ENCODE results near the gene RPL36A.

DNA sequence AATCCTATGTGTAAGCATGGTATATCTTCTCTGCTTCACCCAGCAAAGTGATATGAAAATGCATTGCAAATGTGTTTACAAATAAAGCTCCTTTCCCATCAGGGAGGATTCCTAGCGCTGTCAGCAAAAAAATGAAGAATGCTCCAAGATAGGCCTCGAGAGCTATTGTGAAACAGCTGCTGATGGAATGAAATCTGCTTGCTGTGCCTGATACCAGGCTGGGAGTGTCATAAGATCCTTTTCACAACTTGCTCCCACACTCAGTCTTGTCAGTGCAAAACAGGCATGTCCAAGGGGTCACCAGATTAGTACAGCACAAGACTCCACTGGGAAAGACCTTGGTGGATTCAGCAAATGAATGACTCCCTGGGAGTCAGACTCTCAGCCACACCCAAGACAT, 51.3 kb downstream of the RPL36A start:
- TF ChIP-seq, protein P1, sequence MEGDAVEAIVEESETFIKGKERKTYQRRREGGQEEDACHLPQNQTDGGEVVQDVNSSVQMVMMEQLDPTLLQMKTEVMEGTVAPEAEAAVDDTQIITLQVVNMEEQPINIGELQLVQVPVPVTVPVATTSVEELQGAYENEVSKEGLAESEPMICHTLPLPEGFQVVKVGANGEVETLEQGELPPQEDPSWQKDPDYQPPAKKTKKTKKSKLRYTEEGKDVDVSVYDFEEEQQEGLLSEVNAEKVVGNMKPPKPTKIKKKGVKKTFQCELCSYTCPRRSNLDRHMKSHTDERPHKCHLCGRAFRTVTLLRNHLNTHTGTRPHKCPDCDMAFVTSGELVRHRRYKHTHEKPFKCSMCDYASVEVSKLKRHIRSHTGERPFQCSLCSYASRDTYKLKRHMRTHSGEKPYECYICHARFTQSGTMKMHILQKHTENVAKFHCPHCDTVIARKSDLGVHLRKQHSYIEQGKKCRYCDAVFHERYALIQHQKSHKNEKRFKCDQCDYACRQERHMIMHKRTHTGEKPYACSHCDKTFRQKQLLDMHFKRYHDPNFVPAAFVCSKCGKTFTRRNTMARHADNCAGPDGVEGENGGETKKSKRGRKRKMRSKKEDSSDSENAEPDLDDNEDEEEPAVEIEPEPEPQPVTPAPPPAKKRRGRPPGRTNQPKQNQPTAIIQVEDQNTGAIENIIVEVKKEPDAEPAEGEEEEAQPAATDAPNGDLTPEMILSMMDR (IDR thresholded peaks at IDR 0.05), result no peak
- TF ChIP-seq POLR2A (IDR thresholded peaks at IDR 0.05; ENCODE audit: low read depth), result no peak

Data from esophagus muscularis mucosa (tissue), 3 donors.